Femur (tissue), 1 donor: Measurements from ENCODE around the gene UPP2.

ENCODE experiments used
- DNase-seq: peaks from one replicate; pipeline ENCODE4 v3.0.0-alpha.2; 2017

Gene UPP2

GRCh38 chr2:158101384-158101926 is at the start of gene UPP2:
UPP2 (plus strand) TSS chr2:158101876; CDS start chr2:158102064, 188 bp downstream.
- DNase-seq, result no peak

DNA sequence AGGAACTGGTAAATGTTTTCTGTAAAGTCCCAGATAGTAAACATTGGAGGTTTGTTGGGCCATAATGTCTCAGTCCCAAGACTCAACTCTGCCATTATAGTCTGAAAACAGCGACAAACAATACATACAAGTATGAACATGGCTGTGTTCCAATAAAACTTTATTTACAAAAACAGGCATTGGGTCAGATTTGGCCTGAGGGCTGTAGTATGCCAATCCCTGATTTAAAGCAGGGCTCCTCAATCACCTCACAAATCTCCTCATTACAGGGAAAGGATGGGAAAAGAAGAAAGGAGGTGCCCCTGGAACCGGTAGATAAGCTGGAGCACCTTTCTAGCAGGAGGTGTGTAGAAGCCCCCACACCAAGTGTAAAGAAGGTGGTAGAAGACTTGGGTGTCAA is 48.9 kb upstream of the UPP2 start:
- DNase-seq, result no peak

DNA sequence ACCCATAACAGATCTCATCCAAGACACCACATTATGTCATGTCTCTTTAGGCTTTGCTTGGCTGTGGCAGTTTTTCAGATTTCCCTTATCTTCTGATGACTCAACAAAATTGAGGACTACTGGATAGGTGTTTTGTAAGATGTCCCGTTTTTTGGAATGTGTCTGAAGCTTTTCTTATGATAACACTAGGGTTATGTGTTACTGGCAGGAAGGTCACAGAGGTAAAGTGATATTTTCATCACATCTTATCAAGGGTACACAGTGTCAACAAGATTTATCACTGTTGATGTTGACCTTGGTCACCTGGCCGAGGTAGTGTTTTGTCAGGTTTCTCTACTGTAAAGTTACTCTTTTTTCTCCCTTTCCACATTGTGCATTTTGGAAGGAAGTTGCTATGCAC is 44.8 kb upstream of the UPP2 start:
- no peak for DNase-seq

DNA sequence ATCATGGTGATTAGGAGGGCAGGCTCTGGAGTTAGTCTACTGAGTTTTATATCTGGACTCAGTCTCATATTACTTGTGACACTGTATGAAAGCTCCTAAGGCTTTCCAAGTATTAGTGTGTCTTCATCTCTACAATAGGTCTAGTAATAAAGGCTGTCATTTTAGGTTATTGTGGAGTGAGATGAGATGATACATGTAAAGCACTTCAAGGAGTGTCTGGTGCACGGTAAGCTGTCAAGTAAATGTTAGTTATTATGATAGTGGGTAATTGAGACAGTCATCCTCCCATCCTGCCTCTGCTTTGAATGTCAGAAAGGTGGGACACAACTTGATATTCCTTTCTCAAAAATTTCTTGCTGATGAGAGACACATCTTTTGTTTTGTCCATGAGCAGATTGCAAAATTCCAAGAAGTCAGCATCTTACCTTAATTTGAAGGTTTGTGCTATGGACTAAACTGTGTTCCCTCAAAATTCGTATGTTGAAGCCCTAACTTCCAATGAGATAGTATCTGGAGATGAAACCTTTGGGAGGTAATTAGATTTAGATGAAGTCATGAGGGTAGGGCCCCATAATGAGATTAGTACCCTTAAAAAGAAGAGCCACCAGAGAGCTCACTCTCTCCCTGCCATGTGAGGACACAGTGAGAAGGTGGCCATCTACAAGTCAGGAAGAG is 41.4 kb upstream of the UPP2 start:
- DNase-seq, result no peak

DNA sequence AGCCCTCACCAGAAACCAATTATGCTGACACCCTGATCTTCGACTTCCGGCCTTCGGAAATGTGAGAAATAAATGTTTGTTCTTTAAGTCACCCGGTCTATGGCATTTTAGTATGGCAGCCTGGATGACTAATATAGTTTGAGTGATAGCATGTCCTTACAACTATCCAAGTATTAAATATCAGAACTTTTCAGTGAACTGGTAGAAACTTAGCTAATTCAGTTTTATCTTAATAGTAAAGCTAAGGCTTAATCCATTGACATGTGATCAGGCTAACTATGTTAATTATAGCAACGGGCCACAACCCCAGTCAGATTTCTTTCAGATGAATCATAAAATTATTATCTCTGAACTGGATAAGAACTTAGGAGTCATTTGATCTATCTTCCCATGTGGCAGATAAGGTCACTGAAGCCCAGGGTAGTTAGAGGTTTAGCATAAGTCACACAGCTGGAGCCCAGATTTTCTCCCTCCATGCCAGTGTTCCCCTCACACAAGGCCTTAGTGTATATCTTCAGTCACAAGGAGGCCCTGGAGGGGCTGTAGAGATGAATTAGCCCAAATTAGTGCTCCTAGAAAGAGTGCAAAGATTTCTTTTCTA is 40.7 kb upstream of the UPP2 start:
- no peak for DNase-seq

DNA sequence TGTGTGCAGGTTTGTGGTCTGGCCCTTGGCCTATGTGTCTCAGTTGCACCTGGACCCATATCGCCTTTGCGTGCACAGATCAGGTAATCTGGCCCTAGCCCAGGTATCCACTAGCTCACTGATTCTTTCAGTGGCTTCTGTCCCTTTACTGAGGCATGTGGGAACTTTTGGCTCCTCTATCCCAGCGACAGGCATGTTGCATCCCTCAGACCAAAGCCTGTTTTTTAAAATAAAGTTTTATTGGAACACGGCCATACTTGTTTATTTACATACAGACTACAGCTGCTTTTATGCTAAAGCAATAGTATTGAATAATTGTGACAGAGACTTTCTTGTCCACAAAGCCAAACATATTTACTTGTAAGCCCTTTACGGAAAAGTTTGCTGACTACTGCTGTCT is 39.9 kb upstream of the UPP2 start:
- DNase-seq, result no peak

- no peak for DNase-seq
These were observed 35.5 kb upstream of the UPP2 start for GRCh38 chr2:158066046-158066713.

DNA sequence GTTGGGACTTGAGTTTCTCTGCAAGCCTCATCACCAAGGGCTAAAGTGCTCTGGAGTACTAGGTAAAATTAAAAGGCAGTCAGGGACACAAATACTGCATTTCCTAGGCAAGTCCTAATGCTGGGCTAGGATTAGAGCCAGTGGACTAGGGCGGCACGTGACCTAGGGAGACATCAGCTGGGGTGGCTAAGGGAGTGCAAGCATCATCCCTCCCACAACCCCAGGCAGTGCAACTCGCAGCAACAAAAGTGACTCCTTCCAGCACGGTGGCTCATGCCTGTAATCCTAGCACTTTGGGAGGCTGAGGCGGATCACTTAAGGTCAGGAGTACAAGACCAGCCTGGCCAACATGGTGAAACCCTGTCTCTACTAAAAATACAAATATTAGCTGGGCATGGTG is 30.7 kb upstream of the UPP2 start:
- DNase-seq, result no peak

DNA sequence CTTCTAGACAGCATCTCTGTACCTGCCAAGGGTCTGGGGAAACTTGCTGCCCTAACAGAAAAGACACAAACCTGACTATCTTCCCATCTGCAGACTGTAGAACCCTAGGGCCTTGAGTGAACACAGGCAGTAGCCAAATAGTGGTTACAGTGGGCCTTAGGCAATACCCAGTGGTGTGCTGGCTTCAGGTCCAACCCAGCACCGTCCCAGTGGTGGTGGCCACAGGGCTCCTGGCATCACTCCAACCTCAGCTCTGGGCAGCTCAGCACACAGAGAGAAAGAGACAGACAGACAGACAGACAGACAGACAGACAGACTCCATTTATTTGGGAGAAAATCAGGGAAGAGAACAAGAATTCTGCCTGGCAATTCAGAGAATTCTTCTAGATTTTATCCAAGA is 29.3 kb upstream of the UPP2 start:
- no peak for DNase-seq

GRCh38 chr2:158079672-158080071 is 22.0 kb upstream of the UPP2 start:
- DNase-seq, result no peak

DNA sequence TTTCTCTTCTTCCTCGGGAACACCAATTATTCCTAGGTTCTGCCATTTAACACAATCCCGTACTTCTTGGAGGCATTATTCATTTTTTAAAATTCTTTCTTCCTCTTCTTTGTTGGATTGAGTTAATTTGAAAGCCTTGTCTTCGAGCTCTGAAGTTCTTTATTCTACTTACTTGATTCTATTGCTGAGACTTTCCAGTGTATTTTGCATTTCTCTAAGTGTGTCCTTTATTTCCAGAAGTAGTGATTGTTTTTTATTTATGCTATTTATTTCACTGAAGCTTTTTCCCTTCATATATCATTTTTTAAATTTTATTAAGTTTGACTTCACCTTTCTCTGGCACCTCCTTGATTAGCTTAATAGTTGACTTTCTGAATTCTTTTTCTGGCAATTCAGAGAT is 13.6 kb upstream of the UPP2 start:
- DNase-seq, result no peak

- DNase-seq, result no peak
These were observed 12.4 kb upstream of the UPP2 start for GRCh38 chr2:158089322-158089721.

- no peak for DNase-seq
These were observed 10.0 kb upstream of the UPP2 start for GRCh38 chr2:158091647-158092046.

DNA sequence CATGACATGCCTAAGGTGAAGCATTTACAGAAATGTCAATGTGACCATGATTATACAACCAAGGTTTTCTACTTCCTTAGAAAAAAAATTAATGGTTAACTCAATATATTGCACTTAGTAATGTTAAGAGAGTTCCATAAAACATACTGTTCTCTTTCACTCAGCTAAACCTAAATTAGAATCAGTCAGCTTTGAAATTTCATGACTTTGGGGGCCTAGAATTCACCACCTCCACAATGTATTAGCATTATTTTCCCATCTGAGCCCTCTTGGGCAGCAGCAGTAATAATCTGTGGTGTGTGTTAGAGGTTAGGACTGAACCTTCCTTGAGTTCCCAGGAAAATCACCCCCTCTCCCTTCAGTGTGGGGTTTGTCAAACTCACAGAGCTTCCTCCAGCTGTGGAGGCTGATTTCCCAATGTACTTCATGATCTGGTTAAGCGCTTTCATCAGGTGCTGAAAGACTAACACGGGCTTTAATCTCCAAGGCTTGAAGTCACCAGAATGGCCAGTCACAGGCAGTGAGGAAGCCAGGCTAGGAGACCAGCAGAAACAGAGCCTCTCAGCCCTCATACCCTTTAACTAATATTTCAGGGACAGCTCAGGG is 7.1 kb upstream of the UPP2 start:
- DNase-seq, result no peak

DNA sequence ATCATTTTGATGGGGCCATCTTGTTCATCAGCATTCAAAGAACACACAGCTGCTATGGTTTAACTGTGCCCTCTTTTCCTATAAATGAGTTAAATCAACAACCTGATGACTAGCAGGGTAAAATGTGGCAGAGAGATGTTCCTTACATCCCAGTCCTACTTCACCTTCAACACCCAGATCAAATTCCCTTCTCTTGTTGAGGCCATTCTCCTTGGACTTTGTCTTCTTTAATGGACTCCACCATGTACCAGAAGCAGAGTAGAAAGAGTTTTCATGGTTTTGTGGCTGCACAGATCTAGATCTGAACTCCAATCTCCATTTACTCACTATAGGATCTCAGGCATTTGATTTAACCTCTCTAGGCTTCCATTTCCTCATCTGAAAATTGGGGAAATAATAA is 6.4 kb upstream of the UPP2 start:
- DNase-seq, result no peak

DNA sequence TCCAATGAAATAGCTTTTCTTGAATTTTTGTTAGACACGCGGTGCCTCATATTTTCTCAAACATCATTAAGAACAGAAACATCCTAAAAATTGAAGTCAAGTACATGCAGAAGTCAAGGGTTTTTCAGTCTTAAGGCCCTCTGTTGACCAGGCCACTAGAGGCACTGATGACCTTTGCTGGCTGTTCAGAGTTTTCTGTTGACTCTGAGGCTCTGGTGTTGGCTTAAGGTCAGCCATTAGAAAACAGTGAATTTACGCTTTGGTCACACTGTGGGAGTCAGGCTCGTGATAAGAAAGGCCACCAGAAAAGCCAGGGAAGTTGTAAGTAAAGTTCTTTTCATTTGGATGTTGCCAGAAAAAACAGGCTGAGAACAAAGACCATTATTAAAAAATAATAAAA is 5.8 kb upstream of the UPP2 start:
- DNase-seq, result no peak

- DNase-seq, result no peak
These were observed 4.2 kb upstream of the UPP2 start for GRCh38 chr2:158097481-158097880.

- no peak for DNase-seq
These were observed 3.5 kb upstream of the UPP2 start for GRCh38 chr2:158098178-158098577.

DNA sequence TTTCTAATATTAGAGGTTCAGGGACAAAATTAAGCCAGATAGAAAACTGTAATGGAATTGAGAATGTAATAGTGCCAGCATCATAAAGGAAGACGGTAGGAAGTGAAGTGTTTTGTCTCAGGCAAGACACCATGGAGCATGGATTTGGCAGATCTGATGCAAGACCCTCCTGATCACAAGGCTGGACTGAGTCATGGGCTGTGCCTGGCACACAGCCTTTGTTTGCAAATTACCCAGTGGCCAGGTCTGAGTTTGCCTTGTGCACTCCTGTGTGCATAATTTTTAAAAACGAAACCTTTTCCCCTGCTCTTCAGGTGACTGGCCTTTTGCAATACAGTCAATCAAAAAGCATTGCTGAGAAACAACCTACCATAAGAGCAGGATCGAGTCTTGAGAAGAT is 2.0 kb upstream of the UPP2 start:
- no peak for DNase-seq

DNA sequence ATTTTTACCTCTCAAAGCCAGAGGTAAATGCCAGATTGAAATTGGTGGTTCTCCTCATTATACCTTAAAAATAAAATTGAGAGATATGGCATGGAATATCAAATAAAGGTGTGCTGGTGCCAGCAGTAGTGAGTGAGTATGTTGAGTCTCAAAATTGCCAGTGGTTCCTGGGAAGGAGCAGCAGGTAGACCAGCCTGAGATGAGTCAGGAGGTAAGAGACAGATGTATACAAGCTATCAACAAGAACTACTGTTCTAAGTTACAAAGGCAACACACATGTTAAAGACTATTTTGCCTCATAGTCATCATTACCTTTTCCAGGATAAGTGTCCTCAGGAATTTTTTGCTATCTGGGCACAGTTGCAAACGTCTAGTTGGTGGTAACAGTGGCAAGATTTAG is 1.3 kb upstream of the UPP2 start:
- DNase-seq, result no peak

GRCh38 chr2:158102446-158102845 is 770 bp downstream of the UPP2 start:
- DNase-seq, result no peak

GRCh38 chr2:158103411-158104012 is 1.8 kb downstream of the UPP2 start:
- no peak for DNase-seq

DNA sequence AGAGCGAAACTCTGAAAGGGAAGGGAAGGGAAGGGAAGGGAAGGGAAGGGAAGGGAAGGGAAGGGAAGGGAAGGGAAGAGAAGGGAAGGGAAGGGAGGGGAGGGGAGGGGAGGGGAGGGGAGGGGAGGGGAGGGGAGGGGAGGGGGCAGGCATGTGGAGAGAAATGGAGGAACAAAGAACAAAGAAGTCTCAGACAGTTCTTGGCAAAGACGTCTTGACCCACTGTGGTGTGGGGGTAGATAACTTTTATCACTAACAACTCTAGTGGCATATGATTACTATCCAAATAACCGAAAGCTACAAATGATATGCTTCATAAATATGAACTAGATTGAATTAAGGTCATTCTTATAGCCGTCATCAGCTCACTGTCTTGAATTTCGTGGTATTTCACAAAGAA is 3.2 kb downstream of the UPP2 start:
- DNase-seq, result no peak
